GM12801 (cell line): ENCODE measurements around the gene RPEL1.

ENCODE experiments used
- TF ChIP-seq, protein P1 (sequence below): IDR thresholded peaks from one replicate; pipeline ENCODE4 v1.5.1; 2011; ENCODE audit warnings: control low read depth; ENCODE audit not compliant: insufficient read length; ENCODE audit errors: extremely low read depth

The RPEL1 gene

GRCh38 chr10:103280031-103280430 is 34.3 kb downstream of the RPEL1 start:
- TF ChIP-seq, protein P1, sequence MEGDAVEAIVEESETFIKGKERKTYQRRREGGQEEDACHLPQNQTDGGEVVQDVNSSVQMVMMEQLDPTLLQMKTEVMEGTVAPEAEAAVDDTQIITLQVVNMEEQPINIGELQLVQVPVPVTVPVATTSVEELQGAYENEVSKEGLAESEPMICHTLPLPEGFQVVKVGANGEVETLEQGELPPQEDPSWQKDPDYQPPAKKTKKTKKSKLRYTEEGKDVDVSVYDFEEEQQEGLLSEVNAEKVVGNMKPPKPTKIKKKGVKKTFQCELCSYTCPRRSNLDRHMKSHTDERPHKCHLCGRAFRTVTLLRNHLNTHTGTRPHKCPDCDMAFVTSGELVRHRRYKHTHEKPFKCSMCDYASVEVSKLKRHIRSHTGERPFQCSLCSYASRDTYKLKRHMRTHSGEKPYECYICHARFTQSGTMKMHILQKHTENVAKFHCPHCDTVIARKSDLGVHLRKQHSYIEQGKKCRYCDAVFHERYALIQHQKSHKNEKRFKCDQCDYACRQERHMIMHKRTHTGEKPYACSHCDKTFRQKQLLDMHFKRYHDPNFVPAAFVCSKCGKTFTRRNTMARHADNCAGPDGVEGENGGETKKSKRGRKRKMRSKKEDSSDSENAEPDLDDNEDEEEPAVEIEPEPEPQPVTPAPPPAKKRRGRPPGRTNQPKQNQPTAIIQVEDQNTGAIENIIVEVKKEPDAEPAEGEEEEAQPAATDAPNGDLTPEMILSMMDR, result no peak

- TF ChIP-seq, protein P1, result no peak
Measured at GRCh38 chr10:103280506-103280905, 34.8 kb downstream of the RPEL1 start.

GRCh38 chr10:103281753-103282152 is 36.1 kb downstream of the RPEL1 start:
- TF ChIP-seq, protein P1, result no peak

- TF ChIP-seq, protein P1, result no peak
Measured at GRCh38 chr10:103282961-103283360, 37.3 kb downstream of the RPEL1 start.

DNA sequence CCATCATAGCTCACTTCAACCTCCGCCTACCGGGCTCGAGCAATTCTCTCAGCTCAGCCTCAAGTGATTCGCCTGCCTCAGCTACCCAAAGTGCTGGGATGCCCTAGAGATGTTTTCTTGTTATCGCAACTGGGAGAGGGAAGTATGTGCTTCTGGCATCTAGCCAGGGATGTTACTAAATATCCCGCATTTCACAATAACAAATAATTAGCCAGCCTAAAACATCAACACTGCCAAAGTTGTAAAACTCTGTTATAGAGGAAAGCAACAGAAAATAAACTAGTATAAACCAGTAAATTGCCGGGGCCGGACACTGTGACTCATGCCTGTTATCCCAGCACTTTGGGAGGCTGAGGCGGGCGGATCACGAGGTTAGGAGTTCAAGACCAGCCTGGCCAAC is 38.5 kb downstream of the RPEL1 start:
- TF ChIP-seq, protein P1, result no peak

- TF ChIP-seq, protein P1, result no peak
Measured at GRCh38 chr10:103287992-103288391, 42.3 kb downstream of the RPEL1 start.

DNA sequence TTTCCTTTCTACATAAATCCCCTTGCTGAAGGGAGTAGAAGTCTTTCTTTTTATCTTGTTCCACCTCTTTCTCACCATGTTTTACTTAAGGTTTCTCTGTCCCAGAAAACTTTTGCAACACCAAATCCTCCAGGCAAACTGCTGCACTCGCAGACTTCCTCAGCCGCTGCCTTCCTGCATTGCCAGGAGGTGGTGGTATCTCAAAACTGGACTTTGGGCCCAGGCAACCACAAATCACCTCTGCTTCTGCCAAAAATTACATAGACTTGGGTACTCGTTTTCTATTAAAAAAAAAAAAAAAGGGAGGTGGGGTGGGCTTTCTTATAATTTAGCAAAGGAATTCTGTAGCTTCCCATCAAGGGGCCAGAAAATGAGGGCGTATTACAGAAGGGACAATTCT is 45.9 kb downstream of the RPEL1 start:
- TF ChIP-seq, protein P1, result no peak
